ENCODE data around the gene MGRN1.

DNA sequence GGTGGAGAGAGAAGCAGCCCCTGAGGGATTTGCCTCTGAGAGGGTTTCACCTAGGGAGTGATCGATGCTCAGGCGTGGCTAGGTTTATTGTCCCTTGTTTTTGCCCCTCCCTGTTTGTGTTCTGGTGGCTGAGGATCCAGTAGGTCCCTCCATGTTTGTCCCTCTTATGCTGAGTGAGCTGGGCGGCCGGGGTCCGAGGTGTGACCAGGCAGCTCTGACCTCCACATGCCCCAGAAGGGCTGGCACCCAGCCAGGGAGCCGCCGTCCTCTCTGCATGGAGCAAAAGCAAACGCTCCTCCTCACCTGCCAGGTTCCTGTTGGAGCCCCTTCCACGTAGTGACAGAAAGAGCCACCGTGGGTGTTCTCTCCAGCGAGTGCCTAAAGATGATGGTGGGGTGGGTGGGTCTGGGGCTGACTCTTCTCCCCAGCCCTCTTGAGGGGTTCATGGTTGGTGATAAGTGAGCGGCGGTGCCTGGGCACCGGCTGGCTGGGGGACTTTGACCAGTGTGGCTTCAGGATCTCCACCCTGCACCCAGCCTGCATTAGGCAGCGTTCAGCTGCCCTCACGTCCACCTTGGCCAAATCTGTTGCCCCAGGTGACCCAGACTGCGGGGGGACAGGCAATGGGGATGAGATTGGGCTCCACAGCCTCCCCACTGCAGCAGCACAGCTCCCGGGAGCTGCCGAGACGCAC lies 54.7 kb downstream of the MGRN1 start:
- no peak for TF ChIP-seq ZNF274 (IDR thresholded peaks at IDR 0.05; ENCODE audit: low read depth, low read length)
- TF ChIP-seq YY1 (IDR thresholded peaks at IDR 0.05; ENCODE audit: insufficient read depth, insufficient read length): no peak

Data from NT2/D1 (cell line).